ENCODE data around the gene TRIM38. TPM values are rescaled to one million over a fixed set of nuclear protein-coding genes. Genes with fewer than 3 reads are reported as not detected.
A peak's percentile ranks its signal among the peaks of the same experiment; 100 is the strongest.

Gene TRIM38
- total RNA-seq, 1 donor from 2014 or later: 24.5 TPM

- Mint-ChIP-seq H3K27me3 (no peaks in the 10 kb centered on the region), H3K27ac (peak overlapping the region; percentile 73), H3K4me3 (peak overlapping the region; percentile 83), H3K36me3 (ENCODE audit: low read depth) (peaks cover 64% of the 10 kb centered on the region), H3K9me3 (no peaks in the 10 kb centered on the region), H3K4me1 (peaks cover 69% of the 10 kb centered on the region)
- intact Hi-C loops (cut with micrococcal nuclease): loop anchor here (1.0 kb wide), 1 partner anchor 10 kb away; no protein-coding TSS in a partner anchor
- DNase-seq: no peak
Observed at GRCh38 chr6:25966711-25967110, 4.1 kb downstream of the TRIM38 start.

GRCh38 chr6:25968769-25969168 is 6.2 kb downstream of the TRIM38 start:
- peak overlapping the region; percentile 57 for H3K4me3 Mint-ChIP-seq
- H3K27ac Mint-ChIP-seq: peak overlapping the region; percentile 49
- no peak for DNase-seq
- H3K27me3 Mint-ChIP-seq: no peaks in the 10 kb centered on the region
- H3K9me3 Mint-ChIP-seq: no peaks in the 10 kb centered on the region
- intact Hi-C loops (cut with micrococcal nuclease): no loop called here
- H3K4me1 Mint-ChIP-seq: peaks cover 65% of the 10 kb centered on the region
- H3K36me3 Mint-ChIP-seq (ENCODE audit: low read depth): peaks cover 81% of the 10 kb centered on the region

GRCh38 chr6:25971187-25971821 is 8.7 kb downstream of the TRIM38 start:
- Mint-ChIP-seq H3K27me3 (no peaks in the 10 kb centered on the region), H3K4me1 (peaks cover 52% of the 10 kb centered on the region), H3K36me3 (ENCODE audit: low read depth) (peaks cover 81% of the 10 kb centered on the region), H3K4me3 (peak overlapping the region; percentile 6), H3K27ac (peak overlapping the region; percentile 30), H3K9me3 (no peaks in the 10 kb centered on the region)
- no peak for DNase-seq
- intact Hi-C loops (cut with micrococcal nuclease): no loop called here

GRCh38 chr6:25972128-25972527 is 9.5 kb downstream of the TRIM38 start:
- peaks cover 46% of the 10 kb centered on the region for H3K4me1 Mint-ChIP-seq
- H3K9me3 Mint-ChIP-seq: no peaks in the 10 kb centered on the region
- H3K36me3 Mint-ChIP-seq (ENCODE audit: low read depth): peaks cover 81% of the 10 kb centered on the region
- no peak for DNase-seq
- H3K27ac Mint-ChIP-seq: no peak overlapping the region
- H3K4me3 Mint-ChIP-seq: no peak overlapping the region
- intact Hi-C loops (cut with micrococcal nuclease): no loop called here
- no peaks in the 10 kb centered on the region for H3K27me3 Mint-ChIP-seq

GRCh38 chr6:25972902-25973301 is 10.3 kb downstream of the TRIM38 start:
- no peaks in the 10 kb centered on the region for H3K27me3 Mint-ChIP-seq
- H3K9me3 Mint-ChIP-seq: no peaks in the 10 kb centered on the region
- H3K4me3 Mint-ChIP-seq: no peak overlapping the region
- DNase-seq: no peak
- peaks cover 81% of the 10 kb centered on the region for H3K36me3 Mint-ChIP-seq (ENCODE audit: low read depth)
- H3K27ac Mint-ChIP-seq: no peak overlapping the region
- H3K4me1 Mint-ChIP-seq: peaks cover 43% of the 10 kb centered on the region
- intact Hi-C loops (cut with micrococcal nuclease): no loop called here

GRCh38 chr6:25973923-25974555 is 11.4 kb downstream of the TRIM38 start:
- Mint-ChIP-seq H3K36me3 (ENCODE audit: low read depth) (peaks cover 73% of the 10 kb centered on the region), H3K27ac (no peak overlapping the region), H3K4me1 (peaks cover 33% of the 10 kb centered on the region), H3K9me3 (no peaks in the 10 kb centered on the region), H3K4me3 (no peak overlapping the region), H3K27me3 (no peaks in the 10 kb centered on the region)
- DNase-seq: no peak
- intact Hi-C loops (cut with micrococcal nuclease): no loop called here

GRCh38 chr6:25975923-25976560 is 13.4 kb downstream of the TRIM38 start:
- peak overlapping the region; percentile 27 for H3K27ac Mint-ChIP-seq

GRCh38 chr6:25980935-25981334 is 18.3 kb downstream of the TRIM38 start:
- intact Hi-C loops (cut with micrococcal nuclease): no loop called here
- peaks cover 19% of the 10 kb centered on the region for H3K4me1 Mint-ChIP-seq
- no peaks in the 10 kb centered on the region for H3K27me3 Mint-ChIP-seq
- DNase-seq: no peak
- no peak overlapping the region for H3K4me3 Mint-ChIP-seq
- H3K9me3 Mint-ChIP-seq: no peaks in the 10 kb centered on the region
- H3K27ac Mint-ChIP-seq: peak overlapping the region; percentile 43
- peaks cover 71% of the 10 kb centered on the region for H3K36me3 Mint-ChIP-seq (ENCODE audit: low read depth)

More at GRCh38 chr6:25975923-25976560, 13.4 kb downstream of the TRIM38 start:
- DNase-seq: no peak
- Mint-ChIP-seq H3K4me1 (peaks cover 23% of the 10 kb centered on the region), H3K27me3 (no peaks in the 10 kb centered on the region), H3K36me3 (ENCODE audit: low read depth) (peaks cover 71% of the 10 kb centered on the region), H3K4me3 (no peak overlapping the region), H3K9me3 (no peaks in the 10 kb centered on the region)
- intact Hi-C loops (cut with micrococcal nuclease): loop anchor here (1.0 to 2.0 kb wide), 3 partner anchors 10 to 17 kb away; partner anchors contain the start of gene TRIM38

GRCh38 chr6:25981568-25982263 is 19.1 kb downstream of the TRIM38 start:
- intact Hi-C loops (cut with micrococcal nuclease): no loop called here
- no peak for DNase-seq
- Mint-ChIP-seq H3K9me3 (no peaks in the 10 kb centered on the region), H3K4me1 (peaks cover 18% of the 10 kb centered on the region), H3K27ac (peak overlapping the region; percentile 43), H3K36me3 (ENCODE audit: low read depth) (peaks cover 71% of the 10 kb centered on the region), H3K4me3 (no peak overlapping the region), H3K27me3 (no peaks in the 10 kb centered on the region)

GRCh38 chr6:25984265-25984664 is 21.7 kb downstream of the TRIM38 start:
- intact Hi-C loops (cut with micrococcal nuclease): no loop called here
- DNase-seq: no peak
- no peaks in the 10 kb centered on the region for H3K27me3 Mint-ChIP-seq
- no peak overlapping the region for H3K4me3 Mint-ChIP-seq
- no peak overlapping the region for H3K27ac Mint-ChIP-seq
- H3K4me1 Mint-ChIP-seq: peaks cover 21% of the 10 kb centered on the region
- H3K36me3 Mint-ChIP-seq (ENCODE audit: low read depth): peaks cover 71% of the 10 kb centered on the region
- no peaks in the 10 kb centered on the region for H3K9me3 Mint-ChIP-seq

GRCh38 chr6:25987845-25988244 is 25.2 kb downstream of the TRIM38 start:
- DNase-seq: no peak
- Mint-ChIP-seq H3K36me3 (ENCODE audit: low read depth) (peaks cover 50% of the 10 kb centered on the region), H3K27ac (no peak overlapping the region), H3K4me1 (peaks cover 24% of the 10 kb centered on the region), H3K4me3 (no peak overlapping the region), H3K9me3 (no peaks in the 10 kb centered on the region), H3K27me3 (no peaks in the 10 kb centered on the region)
- intact Hi-C loops (cut with micrococcal nuclease): no loop called here

GRCh38 chr6:25990172-25990873 is 27.7 kb downstream of the TRIM38 start:
- Mint-ChIP-seq H3K27ac (no peak overlapping the region), H3K9me3 (no peaks in the 10 kb centered on the region), H3K4me3 (no peak overlapping the region), H3K36me3 (ENCODE audit: low read depth) (peaks cover 30% of the 10 kb centered on the region), H3K4me1 (peaks cover 21% of the 10 kb centered on the region), H3K27me3 (no peaks in the 10 kb centered on the region)
- intact Hi-C loops (cut with micrococcal nuclease): no loop called here
- no peak for DNase-seq

- DNase-seq: peak; percentile 85
- peaks cover 18% of the 10 kb centered on the region for H3K36me3 Mint-ChIP-seq (ENCODE audit: low read depth)
- H3K27me3 Mint-ChIP-seq: no peaks in the 10 kb centered on the region
- no peaks in the 10 kb centered on the region for H3K9me3 Mint-ChIP-seq
- intact Hi-C loops (cut with micrococcal nuclease): loop anchor here (1.0 to 2.0 kb wide), 4 partner anchors 15 to 47 kb away; partner anchors contain the start of gene TRIM38
- peaks cover 22% of the 10 kb centered on the region for H3K4me1 Mint-ChIP-seq
- peak overlapping the region; percentile 98 for H3K4me3 Mint-ChIP-seq
- peak overlapping the region; percentile 95 for H3K27ac Mint-ChIP-seq
Observed at GRCh38 chr6:25991785-25992412, 29.3 kb downstream of the TRIM38 start.
